Skeletal muscle satellite cell (primary cell): ENCODE measurements around the gene PDCD4.

Experiments
- H3K27me3 ChIP-seq: 2 replicates; pipeline ENCODE4 v1.7.0; 2013; ENCODE audit warnings: low read length; ENCODE audit not compliant: control insufficient read depth, insufficient read depth
- H3K36me3 ChIP-seq: 2 replicates; pipeline ENCODE4 v1.7.0; 2013; ENCODE audit warnings: mild to moderate bottlenecking, control low read depth, low read length; ENCODE audit not compliant: insufficient read depth
- H3K4me1 ChIP-seq: 2 replicates; pipeline ENCODE4 v1.7.0; 2013; ENCODE audit warnings: low read length; ENCODE audit not compliant: control insufficient read depth, insufficient read depth
- H3K4me2 ChIP-seq: 2 replicates; pipeline ENCODE4 v1.7.0; 2013; ENCODE audit warnings: mild to moderate bottlenecking, low read length
- H3K4me3 ChIP-seq: 2 replicates; pipeline ENCODE4 v1.7.0; 2013; ENCODE audit warnings: low read length
- H3K9ac ChIP-seq: 2 replicates; pipeline ENCODE4 v1.7.0; 2013; ENCODE audit warnings: mild to moderate bottlenecking, low read depth, low read length, moderate library complexity
- H3K9me3 ChIP-seq: replicated peaks from 2 replicates; pipeline ENCODE4 v1.7.0; 2013; ENCODE audit warnings: mild to moderate bottlenecking, control low read depth, low read length

The PDCD4 gene

DNA sequence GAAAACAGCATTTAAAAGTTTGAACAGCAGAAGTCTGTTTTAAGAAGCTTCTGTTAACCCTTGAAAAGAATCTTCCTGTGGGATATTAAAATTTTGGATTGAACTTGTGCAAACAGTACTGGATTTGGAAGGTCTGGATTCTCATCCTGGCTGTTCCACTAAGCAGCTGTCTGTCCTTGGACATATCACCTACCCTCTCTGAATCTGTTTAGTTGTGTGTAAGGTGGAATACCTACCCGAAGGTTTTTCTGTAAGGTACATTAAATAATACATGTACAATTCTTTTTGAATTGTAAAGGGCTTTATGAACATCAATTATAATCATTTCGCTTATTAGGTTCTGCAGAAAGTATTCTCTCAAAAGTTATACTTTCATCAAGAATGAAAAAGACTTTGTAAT lies 2.2 kb downstream of the PDCD4 start:
- H3K9ac ChIP-seq, result peak overlapping the region; percentile 93

DNA sequence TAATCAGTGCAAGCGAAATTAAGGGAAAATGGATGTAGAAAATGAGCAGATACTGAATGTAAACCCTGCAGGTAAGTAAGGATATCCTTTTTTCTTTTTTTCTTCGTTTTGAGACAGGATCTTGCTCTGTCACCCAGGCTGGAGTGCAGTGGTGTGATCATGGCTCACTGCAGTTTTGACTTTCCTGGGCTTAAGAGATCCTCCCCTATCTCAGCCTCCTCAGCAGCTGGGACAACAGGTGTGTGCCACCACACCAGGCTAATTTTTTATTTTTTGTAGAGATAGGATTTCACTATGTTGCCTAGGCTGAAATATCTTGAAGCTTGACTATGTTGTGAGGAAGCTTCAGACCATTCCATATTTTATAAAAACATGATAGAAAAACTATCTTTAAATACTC lies 4.3 kb downstream of the PDCD4 start:
- peaks cover 10% of the 10 kb centered on the region for H3K4me1 ChIP-seq
- H3K36me3 ChIP-seq, result peaks cover 15% of the 10 kb centered on the region
- H3K27me3 ChIP-seq, result no peaks in the 10 kb centered on the region
- no peak overlapping the region for H3K4me2 ChIP-seq
- no peak overlapping the region for H3K9ac ChIP-seq
- no peaks in the 10 kb centered on the region for H3K9me3 ChIP-seq
- H3K4me3 ChIP-seq, result no peak overlapping the region

More for the DNA sequence above, 2.2 kb downstream of the PDCD4 start:
- no peaks in the 10 kb centered on the region for H3K9me3 ChIP-seq
- H3K27me3 ChIP-seq, result no peaks in the 10 kb centered on the region
- H3K4me2 ChIP-seq, result peak overlapping the region; percentile 94
- peaks cover 14% of the 10 kb centered on the region for H3K4me1 ChIP-seq
- H3K4me3 ChIP-seq, result peak overlapping the region; percentile 88
- peaks cover 13% of the 10 kb centered on the region for H3K36me3 ChIP-seq

DNA sequence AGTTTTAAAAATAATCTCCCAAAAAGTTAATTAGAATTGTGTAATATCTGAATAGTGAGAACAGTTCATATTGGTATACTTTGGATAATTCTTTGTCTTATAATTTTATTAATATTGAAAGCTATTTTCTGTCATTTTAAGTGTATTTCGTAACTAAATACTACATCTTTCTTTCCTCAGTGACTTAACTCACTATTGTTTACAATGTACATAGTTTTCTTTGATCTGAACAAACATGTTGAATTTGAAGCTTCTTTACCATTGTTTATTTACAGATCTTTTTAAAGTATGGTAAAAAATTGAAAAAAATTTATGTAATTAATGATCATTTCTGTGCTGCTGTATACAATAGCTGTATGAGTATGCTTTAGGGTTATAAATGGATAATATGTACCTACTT lies 5.1 kb downstream of the PDCD4 start:
- no peaks in the 10 kb centered on the region for H3K27me3 ChIP-seq
- no peak overlapping the region for H3K4me3 ChIP-seq
- H3K36me3 ChIP-seq, result peaks cover 20% of the 10 kb centered on the region
- no peaks in the 10 kb centered on the region for H3K9me3 ChIP-seq
- H3K4me2 ChIP-seq, result no peak overlapping the region
- H3K4me1 ChIP-seq, result peaks cover 5% of the 10 kb centered on the region
- no peak overlapping the region for H3K9ac ChIP-seq

DNA sequence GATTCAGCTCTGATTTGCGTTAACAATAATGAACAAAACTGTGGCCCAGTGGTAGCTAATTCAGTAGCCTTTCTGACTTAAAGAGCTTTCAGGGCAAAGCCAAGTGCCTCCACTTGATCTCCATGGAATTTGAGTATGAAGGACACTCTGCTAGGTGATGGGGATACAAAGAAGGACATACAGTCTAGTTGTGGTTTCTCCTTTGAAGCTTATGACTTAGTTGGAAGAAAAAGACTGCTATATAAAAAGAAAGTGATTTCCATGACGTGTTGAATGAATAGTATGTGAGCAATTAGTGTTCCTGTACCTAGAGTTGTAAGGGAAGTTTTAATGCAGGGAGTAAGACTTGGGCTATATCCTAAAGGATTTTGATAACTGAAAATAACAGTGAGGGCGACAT lies 8.3 kb downstream of the PDCD4 start:
- H3K4me3 ChIP-seq, result no peak overlapping the region
- H3K4me1 ChIP-seq, result no peaks in the 10 kb centered on the region
- peaks cover 36% of the 10 kb centered on the region for H3K36me3 ChIP-seq
- no peaks in the 10 kb centered on the region for H3K27me3 ChIP-seq
- no peak overlapping the region for H3K4me2 ChIP-seq
- no peaks in the 10 kb centered on the region for H3K9me3 ChIP-seq
- H3K9ac ChIP-seq, result no peak overlapping the region

DNA sequence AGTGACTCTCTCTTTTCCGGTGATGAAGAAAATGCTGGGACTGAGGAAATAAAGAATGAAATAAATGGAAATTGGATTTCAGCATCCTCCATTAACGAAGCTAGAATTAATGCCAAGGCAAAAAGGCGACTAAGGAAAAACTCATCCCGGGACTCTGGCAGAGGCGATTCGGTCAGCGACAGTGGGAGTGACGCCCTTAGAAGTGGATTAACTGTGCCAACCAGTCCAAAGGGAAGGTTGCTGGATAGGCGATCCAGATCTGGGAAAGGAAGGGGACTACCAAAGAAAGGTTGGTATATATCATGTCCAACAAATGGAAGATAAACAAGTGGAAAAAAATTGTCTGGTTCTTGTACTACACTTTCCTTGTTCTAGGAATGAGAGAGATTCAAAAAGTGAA lies 9.5 kb downstream of the PDCD4 start:
- H3K4me1 ChIP-seq, result no peaks in the 10 kb centered on the region
- no peaks in the 10 kb centered on the region for H3K27me3 ChIP-seq
- no peak overlapping the region for H3K9ac ChIP-seq
- H3K9me3 ChIP-seq, result no peaks in the 10 kb centered on the region
- peaks cover 34% of the 10 kb centered on the region for H3K36me3 ChIP-seq
- H3K4me2 ChIP-seq, result no peak overlapping the region
- no peak overlapping the region for H3K4me3 ChIP-seq

DNA sequence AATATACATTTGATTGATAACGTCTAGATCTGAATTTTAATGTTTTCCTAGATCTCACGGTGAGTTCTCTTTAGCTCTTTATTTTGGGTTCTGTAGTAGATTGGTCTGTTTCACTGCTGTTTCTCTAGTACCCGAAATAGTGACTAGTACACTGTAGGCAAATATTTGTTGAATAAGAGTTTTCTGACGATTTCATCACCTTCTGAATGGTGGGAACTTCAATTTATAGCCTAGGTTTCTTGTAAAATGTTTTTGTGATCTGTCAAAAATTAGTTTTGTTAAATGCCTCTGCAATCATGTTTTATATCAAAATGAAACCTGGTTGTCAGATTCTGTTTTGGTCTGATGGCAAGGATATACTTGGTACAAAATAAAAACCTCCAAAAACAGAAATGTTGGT lies 10.2 kb downstream of the PDCD4 start:
- no peaks in the 10 kb centered on the region for H3K4me1 ChIP-seq
- no peaks in the 10 kb centered on the region for H3K27me3 ChIP-seq
- H3K4me2 ChIP-seq, result no peak overlapping the region
- no peak overlapping the region for H3K4me3 ChIP-seq
- H3K9me3 ChIP-seq, result no peaks in the 10 kb centered on the region
- H3K36me3 ChIP-seq, result peaks cover 34% of the 10 kb centered on the region
- H3K9ac ChIP-seq, result no peak overlapping the region

DNA sequence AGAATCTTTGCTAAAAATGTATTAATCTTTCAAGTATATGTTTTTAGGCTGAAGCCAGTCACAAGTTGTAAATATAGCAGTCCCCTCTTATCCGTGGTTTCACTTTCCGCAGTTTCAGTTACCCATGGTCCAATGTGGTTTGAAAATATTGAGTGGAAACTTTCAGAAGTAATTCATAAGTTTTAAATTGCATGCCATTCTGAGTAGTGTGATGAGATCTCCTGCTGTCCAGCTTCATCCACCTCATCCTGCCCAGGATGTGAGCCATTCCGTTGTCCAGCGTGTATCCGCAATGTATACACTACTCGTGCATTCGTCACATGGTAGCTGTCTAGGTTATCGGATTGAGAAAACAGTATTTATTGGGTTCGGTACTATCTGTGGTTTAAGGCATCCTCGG lies 12.2 kb downstream of the PDCD4 start:
- Histone ChIP-seq H3K4me1 (no peaks in the 10 kb centered on the region), H3K27me3 (no peaks in the 10 kb centered on the region), H3K4me3 (no peak overlapping the region), H3K9me3 (no peaks in the 10 kb centered on the region), H3K4me2 (no peak overlapping the region), H3K9ac (no peak overlapping the region), H3K36me3 (peaks cover 30% of the 10 kb centered on the region)

DNA sequence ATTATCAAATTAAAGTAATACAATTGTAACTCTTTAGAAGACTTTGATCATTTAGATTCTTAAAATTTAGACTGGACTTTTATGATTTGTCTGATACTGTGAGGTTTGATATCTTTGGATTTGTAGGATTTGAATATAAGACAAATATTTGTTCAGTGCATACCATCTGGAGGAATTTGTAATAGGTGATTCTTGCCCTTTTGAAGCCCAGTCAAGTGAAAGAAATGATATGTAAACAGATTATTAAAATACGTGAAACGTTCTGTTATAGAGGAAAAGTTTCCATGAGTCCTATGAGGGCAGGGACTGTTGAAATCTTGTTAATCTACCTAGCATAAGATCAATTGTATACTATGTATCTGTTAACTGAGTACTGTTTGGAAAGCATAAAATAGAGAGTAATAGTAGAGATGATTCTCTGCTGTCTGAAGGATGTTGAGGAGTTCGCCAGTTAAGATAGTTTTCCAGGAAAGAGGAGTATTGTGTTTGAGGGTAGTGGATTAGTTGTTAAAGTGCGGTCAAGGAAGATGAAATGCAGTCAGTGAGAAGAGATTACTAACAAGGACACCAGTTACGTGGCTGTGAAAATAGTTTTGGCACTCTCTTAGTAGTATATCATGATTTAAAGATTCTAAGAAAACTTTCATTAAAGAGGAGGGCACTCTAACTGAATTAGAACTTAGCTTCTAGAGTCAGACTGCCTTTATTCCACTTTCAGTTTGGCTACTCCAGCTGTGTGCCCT lies 14.4 kb downstream of the PDCD4 start:
- Histone ChIP-seq H3K9me3 (no peaks in the 10 kb centered on the region), H3K4me1 (no peaks in the 10 kb centered on the region), H3K27me3 (no peaks in the 10 kb centered on the region), H3K36me3 (peaks cover 39% of the 10 kb centered on the region), H3K4me3 (no peak overlapping the region), H3K9ac (no peak overlapping the region), H3K4me2 (no peak overlapping the region)

DNA sequence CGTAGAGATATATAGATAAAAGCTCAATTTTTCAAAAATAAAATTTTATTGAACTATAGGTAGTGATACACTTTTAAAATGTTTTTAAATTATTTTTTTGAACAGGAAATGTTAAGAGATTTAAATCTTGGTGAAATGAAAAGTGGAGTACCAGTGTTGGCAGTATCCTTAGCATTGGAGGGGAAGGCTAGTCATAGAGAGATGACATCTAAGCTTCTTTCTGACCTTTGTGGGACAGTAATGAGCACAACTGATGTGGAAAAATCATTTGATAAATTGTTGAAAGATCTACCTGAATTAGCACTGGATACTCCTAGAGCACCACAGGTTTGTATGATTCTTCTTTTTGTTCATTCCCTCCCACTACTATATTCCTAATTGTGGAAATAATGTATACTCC lies 15.8 kb downstream of the PDCD4 start:
- Histone ChIP-seq H3K4me2 (no peak overlapping the region), H3K9ac (no peak overlapping the region), H3K9me3 (no peaks in the 10 kb centered on the region), H3K4me3 (no peak overlapping the region), H3K27me3 (no peaks in the 10 kb centered on the region), H3K36me3 (peaks cover 36% of the 10 kb centered on the region), H3K4me1 (no peaks in the 10 kb centered on the region)

DNA sequence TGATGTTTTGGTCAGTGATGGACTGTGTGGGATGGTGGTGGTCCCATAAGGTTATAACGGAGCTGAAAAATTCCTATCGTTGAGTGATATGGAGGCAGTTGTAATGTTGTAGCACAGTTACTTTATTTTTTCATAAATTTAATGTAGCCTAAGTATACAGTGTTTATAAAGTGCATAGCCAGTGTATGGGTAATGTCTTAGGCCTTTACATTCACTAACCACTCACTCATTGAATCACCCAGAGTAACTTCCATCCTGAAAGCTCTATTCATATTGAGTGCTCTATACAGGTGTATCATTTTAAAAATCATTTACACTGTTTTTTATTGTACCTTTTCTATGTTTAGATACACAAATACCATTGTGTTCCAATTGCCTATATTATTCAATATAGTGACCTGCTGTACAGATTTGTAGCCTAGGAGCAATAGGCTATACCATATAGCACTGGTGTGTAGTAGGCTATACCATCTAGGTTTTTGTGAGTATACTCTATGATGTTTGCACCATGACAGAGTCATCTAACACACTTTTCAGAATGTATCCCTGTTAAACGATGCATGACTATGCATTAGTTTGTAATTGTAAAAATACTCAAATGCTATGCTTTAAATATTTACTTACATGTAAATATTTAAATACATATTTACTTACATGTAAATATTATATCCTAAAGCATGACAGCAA lies 21.0 kb downstream of the PDCD4 start:
- H3K4me3 ChIP-seq, result no peak overlapping the region
- no peaks in the 10 kb centered on the region for H3K9me3 ChIP-seq
- no peak overlapping the region for H3K4me2 ChIP-seq
- no peaks in the 10 kb centered on the region for H3K27me3 ChIP-seq
- peaks cover 39% of the 10 kb centered on the region for H3K36me3 ChIP-seq
- H3K9ac ChIP-seq, result no peak overlapping the region
- H3K4me1 ChIP-seq, result no peaks in the 10 kb centered on the region

DNA sequence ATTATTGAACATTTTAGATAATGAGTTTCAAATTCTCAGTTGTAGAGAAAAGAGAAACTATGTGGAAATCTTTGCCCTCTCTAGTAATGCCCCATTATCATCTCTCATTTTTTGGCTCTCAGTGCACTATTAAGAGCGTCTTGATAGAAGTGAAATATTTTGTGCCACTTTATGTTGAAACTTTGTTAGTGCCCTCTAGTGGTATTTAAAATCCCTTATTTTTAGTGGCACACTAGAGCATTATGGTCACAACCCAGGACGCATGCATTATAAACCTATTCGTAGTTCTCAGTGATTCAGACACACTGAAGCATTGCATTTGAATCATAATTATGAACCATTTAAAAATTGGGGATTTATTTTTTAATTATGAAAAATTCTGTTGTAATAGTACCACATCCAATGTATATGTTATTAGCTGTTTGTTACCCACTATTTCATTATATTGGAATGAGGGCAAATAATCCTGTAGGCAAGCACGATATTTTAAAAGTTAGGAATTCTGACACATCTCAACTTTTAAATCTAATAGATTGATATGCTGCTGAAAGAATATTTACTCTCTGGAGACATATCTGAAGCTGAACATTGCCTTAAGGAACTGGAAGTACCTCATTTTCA lies 21.9 kb downstream of the PDCD4 start:
- H3K4me3 ChIP-seq, result no peak overlapping the region
- no peak overlapping the region for H3K4me2 ChIP-seq

More for the DNA sequence above, 21.9 kb downstream of the PDCD4 start:
- Histone ChIP-seq H3K36me3 (peaks cover 39% of the 10 kb centered on the region), H3K27me3 (no peaks in the 10 kb centered on the region), H3K4me1 (peaks cover 9% of the 10 kb centered on the region), H3K9ac (no peak overlapping the region), H3K9me3 (no peaks in the 10 kb centered on the region)
